DMS114 treated with DMSO at 0.1 percent for 48 hours (cell line): ENCODE results near the gene EPHB3.

ENCODE experiments used
- DNase-seq: peaks from one replicate; lab custom pipeline; 2025; ENCODE audit not compliant: unreplicated experiment; lab: John Stamatoyannopoulos, UW

Gene EPHB3

DNA sequence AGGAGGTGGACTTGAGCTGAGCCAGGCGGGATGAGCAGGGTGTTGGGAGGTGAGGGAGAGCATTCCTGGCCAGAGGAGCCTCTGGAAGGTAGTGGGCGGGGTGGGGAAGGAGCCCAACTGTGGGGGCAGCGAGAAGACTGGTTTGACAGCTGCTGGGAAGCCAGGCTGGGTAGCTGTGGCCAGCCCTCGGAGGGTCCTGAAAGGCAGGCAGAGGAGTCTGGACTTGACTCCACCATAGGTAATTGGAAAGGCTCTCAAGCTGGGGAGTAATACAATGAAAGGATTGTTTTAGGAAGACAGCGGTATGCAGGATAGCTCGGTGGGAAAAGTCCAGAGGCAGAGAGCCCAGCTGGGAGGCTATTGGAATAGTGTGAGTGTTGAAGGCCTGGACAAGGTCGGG is 17.2 kb downstream of the EPHB3 start:
- DNase-seq: no peak

DNA sequence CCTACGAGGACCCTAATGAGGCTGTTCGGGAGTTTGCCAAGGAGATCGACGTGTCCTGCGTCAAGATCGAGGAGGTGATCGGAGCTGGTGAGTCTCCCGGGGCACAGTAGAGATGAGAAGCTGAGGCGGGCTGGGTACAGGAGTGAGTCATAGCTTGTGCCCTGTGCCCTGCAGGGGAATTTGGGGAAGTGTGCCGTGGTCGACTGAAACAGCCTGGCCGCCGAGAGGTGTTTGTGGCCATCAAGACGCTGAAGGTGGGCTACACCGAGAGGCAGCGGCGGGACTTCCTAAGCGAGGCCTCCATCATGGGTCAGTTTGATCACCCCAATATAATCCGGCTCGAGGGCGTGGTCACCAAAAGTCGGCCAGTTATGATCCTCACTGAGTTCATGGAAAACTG is 17.9 kb downstream of the EPHB3 start:
- no peak for DNase-seq

DNA sequence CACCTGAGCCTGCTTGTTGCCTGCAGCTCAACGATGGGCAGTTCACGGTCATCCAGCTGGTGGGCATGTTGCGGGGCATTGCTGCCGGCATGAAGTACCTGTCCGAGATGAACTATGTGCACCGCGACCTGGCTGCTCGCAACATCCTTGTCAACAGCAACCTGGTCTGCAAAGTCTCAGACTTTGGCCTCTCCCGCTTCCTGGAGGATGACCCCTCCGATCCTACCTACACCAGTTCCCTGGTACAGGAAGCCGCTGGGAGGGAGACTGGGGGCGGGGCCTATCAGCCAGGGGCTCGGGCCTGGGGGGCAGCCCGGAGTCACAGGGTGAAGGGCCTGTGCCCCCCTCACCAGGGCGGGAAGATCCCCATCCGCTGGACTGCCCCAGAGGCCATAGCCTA is 18.8 kb downstream of the EPHB3 start:
- no peak for DNase-seq

DNA sequence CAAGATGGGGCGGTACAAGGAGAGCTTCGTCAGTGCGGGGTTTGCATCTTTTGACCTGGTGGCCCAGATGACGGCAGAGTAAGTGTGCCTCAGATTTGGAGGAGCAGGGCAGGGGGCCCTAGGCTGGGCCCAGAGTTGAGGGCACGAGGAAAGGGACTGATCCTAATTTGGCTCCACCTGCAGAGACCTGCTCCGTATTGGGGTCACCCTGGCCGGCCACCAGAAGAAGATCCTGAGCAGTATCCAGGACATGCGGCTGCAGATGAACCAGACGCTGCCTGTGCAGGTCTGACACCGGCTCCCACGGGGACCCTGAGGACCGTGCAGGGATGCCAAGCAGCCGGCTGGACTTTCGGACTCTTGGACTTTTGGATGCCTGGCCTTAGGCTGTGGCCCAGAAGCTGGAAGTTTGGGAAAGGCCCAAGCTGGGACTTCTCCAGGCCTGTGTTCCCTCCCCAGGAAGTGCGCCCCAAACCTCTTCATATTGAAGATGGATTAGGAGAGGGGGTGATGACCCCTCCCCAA is 19.8 kb downstream of the EPHB3 start:
- no peak for DNase-seq

DNA sequence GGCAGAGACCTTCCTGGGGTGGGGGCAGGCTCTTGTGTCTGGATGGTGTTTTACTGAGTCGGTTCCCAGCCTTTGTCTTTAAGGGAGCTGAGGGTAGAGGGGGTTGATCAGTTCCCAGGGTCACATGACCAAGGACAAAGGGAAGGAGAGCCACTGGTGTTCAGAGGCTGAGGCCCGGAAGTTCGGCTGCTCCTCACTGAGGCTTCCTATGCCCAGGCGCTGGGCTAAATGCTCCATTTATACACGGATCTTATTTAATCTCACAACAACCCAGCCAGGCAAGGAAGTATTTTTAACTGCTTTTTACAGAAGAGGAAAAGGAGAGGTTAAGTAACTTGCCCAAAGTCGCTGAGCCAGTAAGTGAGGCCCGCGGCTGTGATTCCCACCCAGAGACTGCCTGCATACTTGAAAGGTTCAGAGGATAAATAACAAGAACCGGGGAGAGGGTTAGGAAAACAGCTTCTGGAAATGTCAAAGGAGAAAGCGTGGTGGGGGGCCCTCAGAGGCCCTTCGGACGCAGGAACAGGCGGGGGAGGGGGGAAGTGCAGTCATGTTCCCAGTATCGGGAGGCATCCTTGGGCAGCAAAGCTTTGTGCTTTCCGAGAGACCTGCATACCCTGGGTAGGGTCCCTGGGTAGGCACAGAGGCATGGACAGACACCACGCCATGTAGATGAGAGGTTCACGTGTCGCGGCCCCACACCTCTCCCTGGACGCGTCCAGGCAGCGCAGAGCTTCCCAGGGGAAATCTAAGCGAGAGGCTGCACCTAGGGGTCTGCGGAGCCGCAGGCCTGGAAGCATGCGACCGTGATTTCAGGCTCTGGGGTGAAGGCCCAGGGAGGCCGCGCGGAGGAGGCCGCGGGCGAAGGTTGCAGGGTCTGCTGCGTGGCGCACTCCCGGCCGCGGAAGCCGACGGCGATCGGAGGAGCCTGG is 21.3 kb downstream of the EPHB3 start:
- peak; percentile 27 for DNase-seq

DNA sequence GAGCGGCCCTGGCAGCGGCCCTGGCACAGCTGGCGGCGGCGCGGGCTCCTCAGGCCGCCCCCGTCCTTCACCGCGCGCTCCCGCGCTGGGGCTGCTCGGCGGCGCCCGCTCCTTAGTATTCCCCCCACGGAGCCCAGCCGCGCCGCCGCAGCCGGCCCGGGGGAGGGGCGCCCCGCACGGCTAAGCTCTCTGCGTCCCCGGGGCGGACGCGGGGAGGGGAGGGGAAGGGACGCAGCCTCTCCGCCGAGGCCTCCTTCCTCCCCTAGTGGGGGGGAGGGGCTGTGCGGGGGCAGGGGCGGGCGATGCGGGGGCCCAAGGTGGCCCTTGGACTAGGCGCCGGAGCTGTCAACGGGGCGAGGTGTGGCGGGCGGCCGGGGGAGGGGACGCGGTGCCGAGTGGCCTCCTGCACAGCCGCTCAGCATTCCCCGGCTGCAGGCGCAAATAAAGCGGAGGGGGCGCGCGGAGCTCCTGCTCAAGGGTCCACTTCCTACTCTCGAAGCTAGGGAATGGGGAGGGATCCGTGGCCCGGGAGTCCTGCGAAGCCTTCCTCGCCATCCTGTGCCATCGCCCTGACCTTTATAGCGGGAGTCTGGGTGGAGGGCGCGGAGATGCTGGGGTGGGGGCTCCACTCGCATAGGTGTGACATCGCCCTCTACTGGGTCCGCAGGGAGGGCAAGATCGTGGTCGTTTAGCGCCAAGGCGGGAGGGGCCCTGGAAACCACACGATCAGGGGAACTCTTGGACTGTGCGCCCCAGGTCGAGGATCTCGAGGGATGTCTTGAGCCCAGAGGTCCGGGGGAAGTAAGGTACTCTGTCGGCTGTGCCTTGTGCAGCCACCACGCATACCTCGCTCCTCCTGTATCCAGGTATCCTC is 22.2 kb downstream of the EPHB3 start:
- no peak for DNase-seq

DNA sequence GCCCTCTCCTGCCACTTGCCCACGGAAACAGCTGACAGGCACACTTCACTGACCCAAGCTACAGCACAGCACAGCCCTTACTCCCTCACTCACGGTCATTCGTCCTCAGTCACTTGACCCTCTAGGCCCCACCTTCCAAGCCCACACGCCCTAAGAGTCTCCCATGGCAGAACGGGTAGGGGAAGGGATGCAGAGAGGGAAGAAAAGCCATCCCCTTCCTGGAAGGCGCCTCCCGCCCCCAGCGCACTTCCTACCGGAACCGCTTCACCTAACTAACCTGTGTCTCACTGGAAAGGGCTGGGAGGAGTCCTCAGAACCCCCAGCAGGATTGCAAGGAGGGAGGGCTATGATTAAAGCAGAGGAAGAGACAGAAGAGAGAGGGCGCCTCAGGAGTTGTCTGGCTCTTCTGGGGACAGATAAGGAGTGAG is 22.9 kb downstream of the EPHB3 start:
- no peak for DNase-seq

DNA sequence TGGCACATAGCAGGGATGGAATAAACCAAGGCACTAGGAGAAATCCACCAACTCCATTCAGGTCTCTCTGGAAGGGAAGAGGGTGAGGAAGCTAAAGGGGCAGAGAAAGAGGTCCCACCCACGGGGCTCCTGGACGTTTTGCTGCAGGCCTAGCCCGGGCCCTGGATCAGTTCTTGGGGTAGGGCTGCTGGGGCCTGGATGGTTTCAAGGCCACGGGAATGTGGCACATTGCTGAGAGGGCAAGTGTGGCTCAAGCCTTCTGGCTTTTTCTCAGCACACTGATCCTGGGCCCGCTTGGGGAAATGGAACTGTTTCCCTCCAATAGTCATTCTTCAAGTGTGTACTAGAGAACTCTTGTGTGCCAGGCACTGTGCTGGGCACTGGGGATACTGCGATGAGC is 24.0 kb downstream of the EPHB3 start:
- no peak for DNase-seq

DNA sequence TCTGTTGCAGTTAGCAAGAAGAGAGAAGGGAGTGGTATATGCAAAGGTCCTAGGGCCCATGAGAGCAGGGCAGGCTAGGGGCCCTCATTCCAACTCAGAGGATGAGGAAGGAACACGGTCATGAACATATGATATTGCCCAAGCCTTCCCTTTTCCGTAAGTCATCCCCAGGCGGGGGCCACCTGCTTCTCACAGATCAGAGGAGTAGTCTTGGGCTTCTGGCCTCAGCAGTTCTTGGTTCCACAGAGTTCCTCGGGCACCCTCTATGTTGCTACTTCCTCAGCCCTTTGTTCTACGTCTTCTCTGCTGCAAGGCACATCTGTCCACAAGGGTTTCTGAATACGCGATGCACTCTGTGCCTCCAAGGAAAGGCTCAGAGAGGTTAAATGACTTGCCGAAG is 25.3 kb downstream of the EPHB3 start:
- DNase-seq: no peak

DNA sequence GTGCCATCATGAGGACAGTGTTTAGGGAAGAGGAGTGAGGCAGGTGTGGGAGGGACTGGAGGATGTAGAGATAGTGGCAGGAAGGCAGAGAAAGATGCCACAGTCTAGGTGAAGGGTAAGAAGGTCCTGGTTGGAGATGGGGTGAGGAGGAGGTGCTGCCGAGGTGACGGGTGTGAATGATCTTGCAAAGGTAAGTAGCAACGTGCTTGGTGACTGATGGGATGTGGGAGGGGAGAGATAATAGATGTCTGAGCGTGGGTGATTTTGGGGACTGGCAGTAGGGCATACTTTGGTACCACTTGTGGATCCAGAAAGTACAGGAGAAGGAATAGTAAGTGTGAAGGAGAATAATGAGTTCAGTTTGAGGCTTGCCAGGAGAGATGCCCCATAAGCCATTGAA is 27.2 kb downstream of the EPHB3 start:
- DNase-seq: no peak

DNA sequence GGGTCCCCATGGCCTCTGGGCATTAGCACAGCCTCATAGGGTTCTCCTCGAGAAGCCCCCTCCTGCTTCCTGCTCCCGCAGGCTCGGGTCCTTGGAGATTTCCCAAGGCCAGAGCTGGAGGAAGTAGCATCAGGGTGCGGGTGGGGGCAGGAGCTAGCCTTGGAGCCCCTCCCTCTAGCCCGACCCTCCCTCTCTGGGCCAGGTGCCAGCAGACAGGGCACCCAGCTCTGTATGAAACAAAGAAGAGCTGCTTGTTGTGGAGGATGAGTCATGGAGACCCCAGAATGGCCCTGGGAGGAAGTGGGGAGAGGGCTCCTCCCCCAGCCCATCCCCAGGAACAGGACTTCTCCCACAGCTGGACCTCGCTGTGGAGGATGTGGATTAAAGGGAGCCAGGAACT is 29.2 kb downstream of the EPHB3 start:
- DNase-seq: no peak

DNA sequence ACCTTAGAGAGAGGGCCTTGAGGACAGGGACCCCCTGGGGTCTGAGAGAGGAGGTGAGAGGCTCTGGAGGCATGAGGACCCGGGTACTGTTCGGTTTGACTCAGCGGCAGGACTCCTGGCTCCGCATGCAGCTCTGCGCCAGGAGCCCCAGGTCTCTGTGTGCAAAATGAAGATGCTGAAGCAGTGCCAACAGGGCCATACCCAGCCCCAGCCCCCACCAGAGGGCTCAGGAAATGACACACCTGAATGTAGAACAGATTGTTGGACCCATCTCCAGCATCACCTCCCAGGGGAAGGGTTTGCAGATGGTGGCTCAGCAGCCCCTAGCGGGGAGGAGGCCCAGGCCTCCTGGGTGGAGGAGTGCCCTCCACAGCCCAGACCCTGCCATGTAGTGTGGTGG is 30.2 kb downstream of the EPHB3 start:
- no peak for DNase-seq

DNA sequence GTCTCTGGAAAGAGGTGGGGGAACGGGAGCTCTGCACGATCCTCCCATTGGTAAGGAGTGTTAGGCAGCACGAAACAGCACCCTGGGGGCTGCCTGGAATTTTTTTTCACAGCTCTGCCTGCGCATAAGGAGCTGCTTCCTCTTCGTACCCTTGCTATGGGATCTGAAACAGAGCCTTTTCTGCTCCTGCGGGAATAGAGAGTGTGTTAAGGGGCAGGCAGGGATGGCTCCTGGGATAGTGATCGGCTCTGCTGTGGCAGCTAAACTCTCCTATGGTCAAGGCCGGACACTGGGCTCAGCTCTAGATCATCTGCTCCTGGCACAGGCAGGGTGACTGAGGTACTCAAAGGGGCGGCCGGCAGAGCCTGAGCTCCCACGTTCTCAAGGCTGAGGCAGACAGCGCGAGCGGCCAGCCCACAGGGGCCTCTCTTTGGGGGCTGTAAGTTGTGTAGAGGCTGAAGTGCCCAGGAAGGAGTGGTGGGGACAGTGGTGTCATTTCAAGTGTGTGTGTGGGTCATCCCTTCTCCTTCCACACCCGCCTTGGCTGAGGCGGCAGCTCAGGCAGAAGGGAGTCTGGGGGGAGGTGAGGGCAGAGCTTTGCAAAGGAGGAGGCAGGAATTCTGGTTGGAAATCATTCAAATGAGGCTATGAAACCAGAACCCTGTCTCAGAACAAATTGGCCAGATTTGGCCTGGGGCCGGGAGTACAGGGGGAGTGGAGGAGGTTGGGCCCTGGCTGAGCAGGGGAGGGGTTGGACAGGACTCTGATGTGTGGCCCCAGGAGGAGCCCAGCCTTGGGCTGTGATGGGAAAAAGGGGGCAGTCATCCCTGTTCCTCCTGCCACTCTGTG is 31.0 kb downstream of the EPHB3 start:
- DNase-seq: no peak

DNA sequence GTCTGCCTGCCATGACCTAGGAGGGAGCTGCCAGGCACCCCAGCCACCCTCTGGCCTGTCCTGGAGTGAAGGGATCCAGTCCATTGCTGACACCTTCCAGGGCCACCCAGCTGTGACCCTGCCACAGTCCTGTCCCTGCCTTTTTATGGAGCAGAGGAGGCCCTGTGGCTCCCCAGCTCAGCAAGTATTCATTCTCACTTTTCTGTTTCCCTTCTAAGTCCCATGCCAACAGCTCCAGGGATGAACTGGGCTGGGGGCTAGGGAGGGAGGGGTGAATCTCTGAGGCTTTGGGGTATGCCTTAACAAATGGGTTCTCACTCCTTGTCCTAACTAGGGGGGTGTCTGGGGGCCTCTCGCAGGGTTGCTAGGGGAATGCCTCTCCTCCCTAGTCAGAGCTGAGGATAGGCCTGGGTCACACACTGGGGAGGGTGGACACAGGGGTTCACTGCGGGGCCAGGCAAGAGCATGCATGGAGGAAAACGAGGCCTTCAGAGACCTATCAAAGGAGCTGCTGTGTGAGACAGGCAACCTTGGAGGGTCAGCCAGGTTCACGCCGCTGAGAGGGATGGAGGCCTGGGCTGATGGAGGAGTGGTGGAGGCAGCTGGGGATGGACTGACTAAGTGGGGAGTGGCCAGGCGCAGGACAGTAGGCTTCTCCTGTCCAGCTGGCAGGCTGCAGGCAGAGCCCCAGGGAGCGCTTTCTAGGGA is 31.8 kb downstream of the EPHB3 start:
- DNase-seq: no peak

DNA sequence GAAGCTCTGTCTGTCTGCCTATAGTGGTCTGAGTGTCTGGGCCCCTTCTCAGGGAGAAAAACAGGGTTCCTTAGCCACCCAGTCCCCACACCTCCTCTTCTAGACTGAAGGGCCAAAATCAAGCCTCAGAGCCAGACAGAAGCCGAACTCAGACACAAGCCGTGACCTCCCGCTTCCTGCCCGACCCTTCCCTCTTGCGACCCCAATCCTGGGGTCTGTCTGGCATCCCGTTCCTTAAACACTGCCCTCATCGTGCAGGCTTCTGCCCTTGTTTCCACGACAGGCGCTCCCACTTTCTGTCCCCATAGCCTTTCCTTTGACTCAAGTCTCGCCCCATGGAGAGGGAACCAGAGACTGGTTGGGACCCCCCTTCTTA is 32.3 kb downstream of the EPHB3 start:
- no peak for DNase-seq

DNA sequence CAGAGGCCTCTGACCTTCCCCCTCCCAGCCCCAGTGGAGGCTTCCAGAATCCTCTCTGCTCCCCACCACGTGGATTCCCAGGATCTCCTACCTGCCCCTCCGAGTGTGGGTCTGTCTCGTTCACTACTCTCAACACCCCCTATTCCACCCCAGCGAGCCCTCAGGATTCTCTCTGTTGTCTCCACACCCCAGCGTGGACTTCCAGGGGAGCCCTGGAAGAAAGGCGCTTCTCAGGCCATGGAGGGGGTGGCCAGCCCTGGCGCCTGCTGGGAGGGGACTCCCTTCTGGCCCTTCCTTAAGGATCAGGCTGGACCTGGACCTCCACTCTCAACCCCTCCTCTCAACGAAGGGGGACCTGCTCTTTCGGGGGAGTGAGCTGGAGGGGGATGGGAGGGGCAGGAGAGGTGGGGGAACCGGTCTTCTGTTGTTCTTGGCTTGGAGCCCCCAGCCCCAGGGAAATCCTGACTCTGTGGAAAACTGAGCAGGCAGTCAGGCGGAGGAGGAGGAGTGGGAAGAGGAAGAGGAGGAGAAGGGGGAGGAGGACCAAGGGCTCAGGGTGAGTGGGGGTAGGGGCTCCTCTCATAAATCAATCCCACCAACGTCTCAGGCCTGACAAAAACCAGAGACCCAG is 32.9 kb downstream of the EPHB3 start:
- no peak for DNase-seq

DNA sequence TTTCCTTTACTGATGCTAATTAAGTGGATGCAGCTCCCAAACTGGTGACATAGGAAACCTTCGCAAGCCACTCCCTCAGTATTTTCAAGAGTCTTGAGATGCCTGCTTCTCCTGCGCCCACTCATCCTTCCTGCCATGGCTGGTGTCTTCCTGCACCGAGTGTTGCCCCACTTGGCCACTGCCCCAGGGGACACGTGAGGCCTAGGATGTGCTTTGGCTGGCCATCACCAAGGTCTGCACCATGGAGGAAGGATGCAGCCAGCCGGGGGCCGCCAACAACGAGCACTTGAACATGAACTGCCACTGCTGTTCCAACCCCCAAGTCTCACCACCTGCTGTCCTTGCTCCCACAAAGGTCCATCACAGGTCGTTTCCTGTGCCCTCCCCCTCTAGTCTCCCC is 34.1 kb downstream of the EPHB3 start:
- DNase-seq: no peak

DNA sequence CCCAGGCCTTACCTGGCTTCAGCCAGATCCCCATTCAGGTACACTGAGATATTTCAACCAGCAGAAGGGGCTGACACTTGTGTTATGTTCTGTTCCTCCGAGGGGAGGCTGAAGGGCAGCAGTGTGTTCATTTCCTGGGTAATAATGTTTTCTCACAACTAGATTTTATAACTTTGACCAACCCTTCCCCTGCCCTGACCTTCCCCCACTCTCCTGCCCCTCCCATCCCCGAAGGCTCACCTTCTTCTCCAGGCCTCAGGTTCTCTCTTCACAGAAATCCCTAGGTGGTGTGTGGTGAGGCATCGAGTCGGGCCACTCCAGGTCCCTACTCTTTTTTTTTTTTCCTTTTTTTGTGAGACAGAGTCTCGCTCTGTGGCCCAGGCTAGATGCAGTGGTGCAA is 34.6 kb downstream of the EPHB3 start:
- no peak for DNase-seq

DNA sequence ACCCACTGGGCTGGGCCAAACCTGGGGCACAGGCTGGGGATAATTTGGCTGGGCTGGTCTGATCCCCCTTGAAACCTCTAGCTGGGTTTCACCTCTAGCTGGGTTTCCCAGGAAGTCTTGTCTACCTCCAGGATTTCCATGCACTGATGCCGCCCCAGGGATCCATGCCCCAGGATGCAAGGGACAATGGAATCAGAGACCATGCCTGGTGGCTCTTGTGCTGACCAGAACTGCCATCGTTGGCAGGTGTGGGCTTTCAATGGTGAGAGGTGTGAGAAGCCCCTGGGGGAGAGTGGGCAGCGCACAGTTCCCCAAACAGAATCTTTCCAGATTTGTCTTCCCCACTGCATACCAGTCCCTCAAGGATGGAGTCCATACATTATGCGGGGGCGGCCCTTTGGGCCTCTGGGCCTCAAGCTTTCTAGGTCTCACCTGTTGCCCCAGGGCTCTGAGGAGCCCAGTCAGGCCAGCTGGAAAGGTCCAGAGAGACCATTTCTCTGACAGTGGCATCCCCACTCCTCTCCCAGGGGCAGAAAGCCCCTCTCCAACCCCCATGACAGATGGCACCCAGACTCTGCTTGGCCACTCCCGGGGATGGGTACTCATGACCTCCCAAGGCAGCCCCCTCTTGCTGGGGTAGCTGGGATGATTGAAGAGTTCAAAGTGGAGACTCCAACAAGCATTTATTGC is 35.4 kb downstream of the EPHB3 start:
- DNase-seq: no peak
